ENCODE results near the gene COMMD1. TPM values are rescaled to one million over a fixed set of nuclear protein-coding genes. Genes with fewer than 3 reads are reported as not detected.

COMMD1 gene
- total and polyA plus RNA-seq, 2 donors from 2014 or later, result 38.5 to 99.4 TPM

- TF ChIP-seq, protein P1, sequence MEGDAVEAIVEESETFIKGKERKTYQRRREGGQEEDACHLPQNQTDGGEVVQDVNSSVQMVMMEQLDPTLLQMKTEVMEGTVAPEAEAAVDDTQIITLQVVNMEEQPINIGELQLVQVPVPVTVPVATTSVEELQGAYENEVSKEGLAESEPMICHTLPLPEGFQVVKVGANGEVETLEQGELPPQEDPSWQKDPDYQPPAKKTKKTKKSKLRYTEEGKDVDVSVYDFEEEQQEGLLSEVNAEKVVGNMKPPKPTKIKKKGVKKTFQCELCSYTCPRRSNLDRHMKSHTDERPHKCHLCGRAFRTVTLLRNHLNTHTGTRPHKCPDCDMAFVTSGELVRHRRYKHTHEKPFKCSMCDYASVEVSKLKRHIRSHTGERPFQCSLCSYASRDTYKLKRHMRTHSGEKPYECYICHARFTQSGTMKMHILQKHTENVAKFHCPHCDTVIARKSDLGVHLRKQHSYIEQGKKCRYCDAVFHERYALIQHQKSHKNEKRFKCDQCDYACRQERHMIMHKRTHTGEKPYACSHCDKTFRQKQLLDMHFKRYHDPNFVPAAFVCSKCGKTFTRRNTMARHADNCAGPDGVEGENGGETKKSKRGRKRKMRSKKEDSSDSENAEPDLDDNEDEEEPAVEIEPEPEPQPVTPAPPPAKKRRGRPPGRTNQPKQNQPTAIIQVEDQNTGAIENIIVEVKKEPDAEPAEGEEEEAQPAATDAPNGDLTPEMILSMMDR (IDR thresholded peaks at IDR 0.05; ENCODE audit: borderline replicate concordance, extremely low read depth, insufficient read depth), result no peak
- H3K4me3 ChIP-seq (ENCODE audit: low read length in 3 of 3), result no peak overlapping the region
- no peak for DNase-seq
- H3K36me3 ChIP-seq (ENCODE audit: control insufficient read depth in 2 of 3, insufficient read depth in 3 of 3, low read length in 3 of 3), result no peaks in the 10 kb centered on the region
- no peak overlapping the region for H3K27ac ChIP-seq (ENCODE audit: low read depth in 2 of 2, low read length in 2 of 2)
- H3K9me3 ChIP-seq (ENCODE audit: control insufficient read depth in 2 of 3, insufficient read depth in 1 of 3, low read length in 3 of 3), result peaks cover 0 to 4% (median 0%) of the 10 kb centered on the region in 3 donors
- no peak for FAIRE-seq
- H3K9ac ChIP-seq (ENCODE audit: low read length in 3 of 3), result no peak overlapping the region
- intact Hi-C loops (cut with DNase I), result no loop called here
- H3K4me1 ChIP-seq (ENCODE audit: control insufficient read depth in 2 of 3, insufficient read depth in 2 of 3, low read depth in 1 of 3, low read length in 3 of 3), result no peaks in the 10 kb centered on the region
- H3K27me3 ChIP-seq (ENCODE audit: control insufficient read depth, insufficient read depth, low read length), result no peaks in the 10 kb centered on the region
These were observed 137.5 kb downstream of the COMMD1 start for GRCh38 chr2:62042944-62043343.

DNA sequence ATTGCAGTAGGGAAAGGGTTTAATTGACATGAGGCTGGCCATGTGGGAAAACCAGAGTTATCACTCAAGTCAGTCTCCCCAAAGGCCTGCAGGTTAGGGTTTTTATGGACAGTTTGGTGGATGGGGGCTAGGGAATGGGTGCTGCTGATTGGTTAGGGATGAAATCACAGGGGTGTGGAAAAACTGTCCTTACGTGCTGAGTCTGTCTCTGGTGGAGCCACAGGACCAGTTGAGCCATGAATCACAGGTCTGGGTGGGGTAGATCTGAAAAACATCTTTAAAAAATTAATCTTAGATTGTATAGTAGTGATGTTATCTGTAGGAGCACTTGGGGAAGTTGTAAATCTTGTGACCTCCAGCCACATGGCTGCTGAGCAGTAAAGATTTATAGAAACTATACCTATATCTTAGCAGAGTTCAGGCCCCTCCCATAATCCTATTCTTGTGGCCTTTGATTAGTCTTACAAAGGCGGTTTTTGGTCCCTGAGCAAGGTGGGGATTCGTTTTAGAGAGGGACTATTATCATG is 139.6 kb downstream of the COMMD1 start:
- no peak overlapping the region for H3K27ac ChIP-seq (ENCODE audit: low read depth in 2 of 2, low read length in 2 of 2)
- H3K36me3 ChIP-seq (ENCODE audit: control insufficient read depth in 2 of 3, insufficient read depth in 3 of 3, low read length in 3 of 3), result no peaks in the 10 kb centered on the region
- no peak overlapping the region for H3K4me3 ChIP-seq (ENCODE audit: low read length in 3 of 3)
- H3K9ac ChIP-seq (ENCODE audit: low read length in 3 of 3), result no peak overlapping the region
- TF ChIP-seq, protein P1 (IDR thresholded peaks at IDR 0.05; ENCODE audit: borderline replicate concordance, extremely low read depth, insufficient read depth), result no peak
- H3K27me3 ChIP-seq (ENCODE audit: control insufficient read depth, insufficient read depth, low read length), result no peaks in the 10 kb centered on the region
- peaks cover 0 to 4% (median 0%) of the 10 kb centered on the region in 3 donors for H3K9me3 ChIP-seq (ENCODE audit: control insufficient read depth in 2 of 3, insufficient read depth in 1 of 3, low read length in 3 of 3)
- intact Hi-C loops (cut with DNase I), result no loop called here
- DNase-seq, result no peak
- H3K4me1 ChIP-seq (ENCODE audit: control insufficient read depth in 2 of 3, insufficient read depth in 2 of 3, low read depth in 1 of 3, low read length in 3 of 3), result peaks cover 0 to 6% (median 0%) of the 10 kb centered on the region in 3 donors
- no peak for FAIRE-seq

GRCh38 chr2:62046141-62046540 is 140.7 kb downstream of the COMMD1 start:
- no peak overlapping the region for H3K9ac ChIP-seq (ENCODE audit: low read length in 3 of 3)
- no peak overlapping the region for H3K27ac ChIP-seq (ENCODE audit: low read depth in 2 of 2, low read length in 2 of 2)
- intact Hi-C loops (cut with DNase I), result no loop called here
- no peak overlapping the region for H3K4me3 ChIP-seq (ENCODE audit: low read length in 3 of 3)
- peaks cover 0 to 4% (median 0%) of the 10 kb centered on the region in 3 donors for H3K9me3 ChIP-seq (ENCODE audit: control insufficient read depth in 2 of 3, insufficient read depth in 1 of 3, low read length in 3 of 3)
- TF ChIP-seq, protein P1 (IDR thresholded peaks at IDR 0.05; ENCODE audit: borderline replicate concordance, extremely low read depth, insufficient read depth), result no peak
- no peaks in the 10 kb centered on the region for H3K36me3 ChIP-seq (ENCODE audit: control insufficient read depth in 2 of 3, insufficient read depth in 3 of 3, low read length in 3 of 3)
- peaks cover 0 to 6% (median 0%) of the 10 kb centered on the region in 3 donors for H3K4me1 ChIP-seq (ENCODE audit: control insufficient read depth in 2 of 3, insufficient read depth in 2 of 3, low read depth in 1 of 3, low read length in 3 of 3)
- FAIRE-seq (no peak), DNase-seq (no peak)
- H3K27me3 ChIP-seq (ENCODE audit: control insufficient read depth, insufficient read depth, low read length), result no peaks in the 10 kb centered on the region

All from kidney (tissue), 14 donors.